IgD-negative memory B cell (primary cell): ENCODE data around the gene COPS7B. TPM values are rescaled to one million over a fixed set of nuclear protein-coding genes. Genes with fewer than 3 reads are reported as not detected.

ENCODE experiments used
- H3K27ac Mint-ChIP-seq, 3 donors: one replicate each; pipeline ENCODE4 v1.8.0; 2020 to 2022; ENCODE audit warnings: mild to moderate bottlenecking in 3 of 3, mixed read lengths in 3 of 3, moderate library complexity in 1 of 3
- H3K27me3 Mint-ChIP-seq: one replicate; pipeline ENCODE4 v1.8.0; 2021; ENCODE audit warnings: mixed read lengths
- H3K36me3 Mint-ChIP-seq: one replicate; pipeline ENCODE4 v1.8.0; 2020; ENCODE audit warnings: mild to moderate bottlenecking, mixed read lengths
- H3K4me1 Mint-ChIP-seq, 3 donors: one replicate each; pipeline ENCODE4 v1.8.0; 2020 to 2022; ENCODE audit warnings: mixed read lengths in 3 of 3, mild to moderate bottlenecking in 1 of 3
- H3K4me3 Mint-ChIP-seq, 4 donors: one replicate each; pipeline ENCODE4 v1.8.0; 2020 to 2022; ENCODE audit warnings: mild to moderate bottlenecking in 4 of 4, mixed read lengths in 4 of 4, moderate library complexity in 3 of 4
- H3K9me3 Mint-ChIP-seq, 3 donors: one replicate each; pipeline ENCODE4 v1.8.0; 2020 to 2021; ENCODE audit warnings: mixed read lengths in 3 of 3, mild to moderate bottlenecking in 1 of 3
- polyA plus RNA-seq: library from polyadenylated mRNA; unstranded; fragments of 300-500 nt; fragmentation: Illumina TruSeq; gene quantifications from one replicate; pipeline ENCODE4 v1.2.3, GENCODE V29; 2021

Gene COPS7B
- polyA plus RNA-seq, 1 donor from 2014 or later: 40.7 TPM

GRCh38 chr2:231816327-231817026 lies 30.2 kb downstream of the COPS7B start:
- Mint-ChIP-seq H3K27me3 (peaks cover 2% of the 10 kb centered on the region), H3K27ac (no peak overlapping the region), H3K4me3 (no peak overlapping the region)

GRCh38 chr2:231819447-231820042 lies 33.3 kb downstream of the COPS7B start:
- H3K4me3 Mint-ChIP-seq: no peak overlapping the region
- no peaks in the 10 kb centered on the region for H3K4me1 Mint-ChIP-seq
- H3K9me3 Mint-ChIP-seq: peaks cover 0 to 2% (median 2%) of the 10 kb centered on the region in 3 donors
- peaks cover 2% of the 10 kb centered on the region for H3K27me3 Mint-ChIP-seq
- no peak overlapping the region for H3K27ac Mint-ChIP-seq
- peaks cover 6% of the 10 kb centered on the region for H3K36me3 Mint-ChIP-seq

More at GRCh38 chr2:231816327-231817026, 30.2 kb downstream of the COPS7B start:
- peaks cover 14% of the 10 kb centered on the region for H3K36me3 Mint-ChIP-seq
- H3K4me1 Mint-ChIP-seq: no peaks in the 10 kb centered on the region
- H3K9me3 Mint-ChIP-seq: peaks cover 0 to 2% (median 0%) of the 10 kb centered on the region in 3 donors

DNA sequence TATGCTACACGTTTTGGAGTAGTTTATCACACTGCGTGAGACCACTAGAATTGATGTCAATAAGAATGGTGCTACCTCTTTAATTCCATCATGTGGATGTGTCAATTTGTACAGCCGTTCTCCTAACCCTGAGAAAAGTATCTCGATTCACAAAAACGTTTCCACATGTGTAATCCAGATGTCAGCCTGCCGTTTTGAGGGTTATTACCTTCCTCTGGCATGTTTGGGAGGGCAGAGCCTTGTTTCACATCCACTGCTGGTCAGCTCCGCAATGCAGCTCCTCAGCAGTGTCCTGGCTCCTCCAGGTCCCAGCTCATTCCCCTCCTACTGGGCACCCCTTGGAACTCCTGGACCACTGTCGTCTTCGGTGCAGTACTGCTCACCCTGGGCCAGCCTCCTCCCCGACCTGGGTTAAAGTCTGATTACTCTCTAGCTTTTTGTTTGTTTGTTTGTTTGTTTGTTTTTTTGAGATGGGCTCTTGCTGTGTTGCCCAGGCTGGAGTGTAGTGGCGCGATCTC lies 34.6 kb downstream of the COPS7B start:
- Mint-ChIP-seq H3K36me3 (peaks cover 2% of the 10 kb centered on the region), H3K27me3 (peaks cover 2% of the 10 kb centered on the region), H3K4me1 (no peaks in the 10 kb centered on the region), H3K27ac (no peak overlapping the region), H3K4me3 (no peak overlapping the region), H3K9me3 (peaks cover 0 to 2% (median 0%) of the 10 kb centered on the region in 3 donors)

GRCh38 chr2:231821908-231822307 lies 35.7 kb downstream of the COPS7B start:
- H3K9me3 Mint-ChIP-seq: peaks cover 0 to 2% (median 0%) of the 10 kb centered on the region in 3 donors
- H3K4me3 Mint-ChIP-seq: no peak overlapping the region
- H3K27me3 Mint-ChIP-seq: peaks cover 2% of the 10 kb centered on the region
- peaks cover 2% of the 10 kb centered on the region for H3K36me3 Mint-ChIP-seq
- no peak overlapping the region for H3K27ac Mint-ChIP-seq
- no peaks in the 10 kb centered on the region for H3K4me1 Mint-ChIP-seq

GRCh38 chr2:231853105-231853504 lies 66.9 kb downstream of the COPS7B start:
- Mint-ChIP-seq H3K27me3 (peaks cover 6% of the 10 kb centered on the region), H3K36me3 (peaks cover 1% of the 10 kb centered on the region), H3K4me3 (no peak overlapping the region), H3K27ac (no peak overlapping the region), H3K4me1 (peaks cover 4% of the 10 kb centered on the region in 3 donors), H3K9me3 (no peaks in the 10 kb centered on the region)

DNA sequence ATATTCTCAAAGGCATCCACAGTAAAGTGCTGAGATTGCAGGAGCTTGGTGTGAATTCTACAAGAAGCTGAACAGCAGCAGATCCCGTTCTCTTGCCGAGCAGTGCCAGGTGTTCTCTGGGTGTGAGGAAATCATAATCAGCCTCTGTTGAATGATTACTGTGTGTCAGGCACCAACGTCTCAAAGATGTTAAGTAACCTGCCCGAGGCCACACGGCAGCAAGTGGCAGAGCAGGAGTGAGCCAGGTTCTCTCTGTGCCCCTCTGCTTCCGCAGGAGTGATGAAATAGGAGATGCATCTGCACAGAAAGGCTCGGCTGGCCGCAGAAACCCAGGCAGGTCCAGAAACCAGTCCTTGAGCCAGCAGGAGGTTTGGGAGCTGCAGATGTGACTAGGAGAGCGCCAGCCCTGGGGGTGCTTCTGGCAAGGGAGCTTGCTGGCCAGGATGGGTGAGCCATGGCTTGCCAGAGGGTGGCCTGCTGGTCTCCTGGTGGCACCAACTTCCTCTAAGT lies 68.4 kb downstream of the COPS7B start:
- H3K27me3 Mint-ChIP-seq: peaks cover 6% of the 10 kb centered on the region
- no peak overlapping the region for H3K27ac Mint-ChIP-seq
- H3K36me3 Mint-ChIP-seq: peaks cover 1% of the 10 kb centered on the region
- H3K4me3 Mint-ChIP-seq: no peak overlapping the region
- H3K4me1 Mint-ChIP-seq: peaks cover 4% of the 10 kb centered on the region in 3 donors
- H3K9me3 Mint-ChIP-seq: no peaks in the 10 kb centered on the region

GRCh38 chr2:231856959-231857358 lies 70.7 kb downstream of the COPS7B start:
- no peaks in the 10 kb centered on the region for H3K9me3 Mint-ChIP-seq
- peaks cover 6% of the 10 kb centered on the region for H3K27me3 Mint-ChIP-seq
- H3K4me3 Mint-ChIP-seq: no peak overlapping the region
- peaks cover 3 to 4% (median 4%) of the 10 kb centered on the region in 3 donors for H3K4me1 Mint-ChIP-seq
- no peak overlapping the region for H3K27ac Mint-ChIP-seq
- no peaks in the 10 kb centered on the region for H3K36me3 Mint-ChIP-seq

Other genes with a start within 250 kb of the COPS7B start
- not detected for gene TEX44, start 193.6 kb upstream of the COPS7B start, polyA plus RNA-seq
- gene PTMA, start 77.9 kb upstream of the COPS7B start, polyA plus RNA-seq: 2,664 TPM
- gene PDE6D, start 5.2 kb upstream of the COPS7B start, polyA plus RNA-seq: 68.2 TPM
- gene NPPC, start 140.0 kb downstream of the COPS7B start, polyA plus RNA-seq: not detected
- gene DIS3L2, start 175.3 kb downstream of the COPS7B start, polyA plus RNA-seq: 21.7 TPM